Thyroid gland (tissue), 4 donors: Measurements from ENCODE around the gene LIN52.

Experiments used
- CTCF ChIP-seq, 6 experiments: fragments of 200-600 bp in 3 of 6; fragments of 450-650 bp in 3 of 6; sonication (generic) in 3 of 6; IDR thresholded peaks; one replicate each; pipeline ENCODE4 v1.5.1; 2016 to 2019; ENCODE audit warnings: antibody characterized with exemption in 6 of 6, mild to moderate bottlenecking in 2 of 6, inconsistent platforms in 1 of 6, moderate library complexity in 1 of 6
- POLR2A ChIP-seq, 2 donors: fragments of 450-650 bp; IDR thresholded peaks; one replicate each; pipeline ENCODE4 v1.6.1; 2017; ENCODE audit warnings: antibody characterized with exemption in 2 of 2, mild to moderate bottlenecking in 2 of 2, moderate library complexity in 1 of 2

GRCh38 chr14:74142523-74142922, 57.8 kb downstream of the LIN52 start:
- TF ChIP-seq CTCF (IDR thresholded peaks at IDR 0.05) = no peak
- TF ChIP-seq POLR2A (IDR thresholded peaks at IDR 0.05) = no peak
